WTC11 (cell line): Measurements from ENCODE around the gene GPHB5. TPM values are rescaled to one million over a fixed set of nuclear protein-coding genes. Genes with fewer than 3 reads are reported as not detected.

ENCODE experiments used
- ATAC-seq: fragments of 200-7000 bp; cut with Tn5 transposase; 2 replicates; pipeline ENCODE4 v1.10.0; 2021; ENCODE audit warnings: mild to moderate bottlenecking, moderate library complexity
- CTCF ChIA-PET: fragments of 300-600 bp; sonication (Branson Sonifier 250); formaldehyde crosslinking; loops from one replicate; lab custom pipeline; 2021; ENCODE audit warnings: antibody characterized with exemption; lab: Charles Lee
- POLR2A ChIA-PET: fragments of 350-600 bp; sonication (Branson Sonifier 250); formaldehyde crosslinking; loops from one replicate; lab custom pipeline; 2021; ENCODE audit warnings: antibody characterized with exemption; lab: Charles Lee
- DNase-seq: peaks from one replicate; pipeline ENCODE4 v3.0.0; 2021; ENCODE audit warnings: low spot score
- H3K27ac Mint-ChIP-seq: 2 replicates; pipeline ENCODE4 v1.8.0; 2021; ENCODE audit warnings: mixed read lengths
- H3K27me3 Mint-ChIP-seq: 2 replicates; pipeline ENCODE4 v1.8.0; 2021; ENCODE audit warnings: low read depth, mild to moderate bottlenecking, moderate library complexity, mixed read lengths
- H3K36me3 Mint-ChIP-seq: 2 replicates; pipeline ENCODE4 v1.8.0; 2021; ENCODE audit warnings: mixed read lengths
- H3K4me1 Mint-ChIP-seq: 2 replicates; pipeline ENCODE4 v1.8.0; 2022; ENCODE audit warnings: mixed read lengths
- H3K4me3 Mint-ChIP-seq: 2 replicates; pipeline ENCODE4 v1.8.0; 2021; ENCODE audit warnings: mild to moderate bottlenecking, moderate library complexity, mixed read lengths
- H3K9me3 Mint-ChIP-seq: 2 replicates; pipeline ENCODE4 v1.8.0; 2021; ENCODE audit warnings: mixed read lengths
- CBFB ChIP-seq: sonication (generic); formaldehyde crosslinking; IDR thresholded peaks from 2 replicates; pipeline ENCODE4 v1.8.1; 2022; ENCODE audit warnings: mild to moderate bottlenecking, low read depth, missing genetic modification reagents
- EMX1 ChIP-seq: fragments of 250-450 bp; sonication (Bioruptor Pico); IDR thresholded peaks from 2 replicates; pipeline ENCODE4 v1.8.0; 2021; ENCODE audit warnings: mild to moderate bottlenecking
- MYBL2 ChIP-seq: sonication (generic); formaldehyde crosslinking; IDR thresholded peaks from 2 replicates; pipeline ENCODE4 v1.8.1; 2023; ENCODE audit warnings: mild to moderate bottlenecking, moderate library complexity, missing genetic modification reagents
- ZBTB21 ChIP-seq: sonication (generic); formaldehyde crosslinking; IDR thresholded peaks from 2 replicates; pipeline ENCODE4 v1.8.1; 2023; ENCODE audit warnings: mild to moderate bottlenecking, missing genetic modification reagents, borderline replicate concordance
- ZNF121 ChIP-seq: sonication (generic); formaldehyde crosslinking; IDR thresholded peaks from 2 replicates; pipeline ENCODE4 v1.8.0; 2023; ENCODE audit warnings: missing genetic modification reagents
- ZNF263 ChIP-seq: sonication (generic); formaldehyde crosslinking; IDR thresholded peaks from 2 replicates; pipeline ENCODE4 v1.8.1; 2022; ENCODE audit warnings: low read depth, mild to moderate bottlenecking, moderate library complexity, missing genetic modification reagents
- ZNF671 ChIP-seq: fragments of 250-450 bp; sonication (Bioruptor Pico); IDR thresholded peaks from 2 replicates; pipeline ENCODE4 v1.8.0; 2021; ENCODE audit warnings: mild to moderate bottlenecking
- total RNA-seq: library from RNA; stranded (reverse); gene quantifications from 3 replicates; pipeline ENCODE4 v1.2.3, GENCODE V29; 2021
- TF ChIP-seq, protein P1 (sequence below): sonication (generic); formaldehyde crosslinking; IDR thresholded peaks from 2 replicates; pipeline ENCODE4 v1.8.0; 2022; ENCODE audit warnings: missing genetic modification reagents
- TF ChIP-seq, protein P2 (sequence below): sonication (generic); formaldehyde crosslinking; IDR thresholded peaks from 2 replicates; pipeline ENCODE4 v1.8.0; 2023; ENCODE audit warnings: mild to moderate bottlenecking, missing genetic modification reagents
- TF ChIP-seq, protein P3 (sequence below): sonication (generic); formaldehyde crosslinking; IDR thresholded peaks from 2 replicates; pipeline ENCODE4 v1.8.1; 2023; ENCODE audit warnings: mild to moderate bottlenecking, missing genetic modification reagents, moderate library complexity
- TF ChIP-seq, protein P4 (sequence below): sonication (generic); formaldehyde crosslinking; IDR thresholded peaks from 2 replicates; pipeline ENCODE4 v1.8.1; 2022; ENCODE audit warnings: missing genetic modification reagents, borderline replicate concordance
- TF ChIP-seq, protein P5 (sequence below): fragments of 200-600 bp; IDR thresholded peaks from 2 replicates; pipeline ENCODE4 v1.8.0; 2022; ENCODE audit warnings: antibody characterized with exemption
- TF ChIP-seq, protein P6 (sequence below): sonication (generic); formaldehyde crosslinking; IDR thresholded peaks from 2 replicates; pipeline ENCODE4 v1.8.1; 2023; ENCODE audit warnings: mild to moderate bottlenecking, missing genetic modification reagents
- TF ChIP-seq, protein P7 (sequence below): fragments of 250-450 bp; sonication (Bioruptor Pico); IDR thresholded peaks from 2 replicates; pipeline ENCODE4 v1.9.0; 2021; ENCODE audit warnings: mild to moderate bottlenecking, borderline replicate concordance

Gene GPHB5
- total RNA-seq, 1 experiment from 2014 or later = not detected

DNA sequence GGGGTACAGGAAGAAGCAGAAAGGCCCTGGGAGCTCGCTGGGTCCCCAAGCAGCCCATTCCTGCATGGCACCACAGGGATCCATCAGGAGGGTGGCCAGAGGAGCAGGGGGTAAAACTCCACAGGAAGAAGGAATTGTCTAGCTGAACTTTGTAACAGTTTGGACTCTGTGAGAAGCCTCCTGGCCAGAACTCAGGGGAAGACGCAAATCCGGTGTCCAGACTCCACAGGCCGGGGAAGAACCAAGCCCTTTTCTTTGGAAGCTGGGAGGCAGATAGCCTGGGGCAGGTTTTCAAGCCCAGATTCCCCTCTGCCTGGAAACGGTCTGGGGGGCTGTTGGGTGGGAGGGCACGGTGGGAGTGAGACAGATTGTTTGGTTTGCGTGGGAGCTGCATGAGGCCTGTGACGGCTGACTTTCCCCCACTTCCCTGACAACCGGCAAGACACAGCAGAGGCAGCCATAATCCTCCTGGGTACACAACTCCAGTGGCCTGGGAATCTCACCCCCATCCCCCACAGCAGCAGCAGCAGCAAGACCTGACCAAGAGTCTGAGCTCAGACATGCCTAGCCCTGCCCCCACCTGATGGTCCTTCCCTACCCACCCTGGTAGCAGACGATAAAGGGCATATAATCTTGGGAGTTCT lies 16.7 kb downstream of the GPHB5 start:
- ChIA-PET CTCF (no interaction called here), POLR2A (no interaction called here)
- Mint-ChIP-seq H3K27ac (no peak overlapping the region), H3K9me3 (peaks cover 8% of the 10 kb centered on the region), H3K27me3 (no peaks in the 10 kb centered on the region)
- TF ChIP-seq, protein P1, sequence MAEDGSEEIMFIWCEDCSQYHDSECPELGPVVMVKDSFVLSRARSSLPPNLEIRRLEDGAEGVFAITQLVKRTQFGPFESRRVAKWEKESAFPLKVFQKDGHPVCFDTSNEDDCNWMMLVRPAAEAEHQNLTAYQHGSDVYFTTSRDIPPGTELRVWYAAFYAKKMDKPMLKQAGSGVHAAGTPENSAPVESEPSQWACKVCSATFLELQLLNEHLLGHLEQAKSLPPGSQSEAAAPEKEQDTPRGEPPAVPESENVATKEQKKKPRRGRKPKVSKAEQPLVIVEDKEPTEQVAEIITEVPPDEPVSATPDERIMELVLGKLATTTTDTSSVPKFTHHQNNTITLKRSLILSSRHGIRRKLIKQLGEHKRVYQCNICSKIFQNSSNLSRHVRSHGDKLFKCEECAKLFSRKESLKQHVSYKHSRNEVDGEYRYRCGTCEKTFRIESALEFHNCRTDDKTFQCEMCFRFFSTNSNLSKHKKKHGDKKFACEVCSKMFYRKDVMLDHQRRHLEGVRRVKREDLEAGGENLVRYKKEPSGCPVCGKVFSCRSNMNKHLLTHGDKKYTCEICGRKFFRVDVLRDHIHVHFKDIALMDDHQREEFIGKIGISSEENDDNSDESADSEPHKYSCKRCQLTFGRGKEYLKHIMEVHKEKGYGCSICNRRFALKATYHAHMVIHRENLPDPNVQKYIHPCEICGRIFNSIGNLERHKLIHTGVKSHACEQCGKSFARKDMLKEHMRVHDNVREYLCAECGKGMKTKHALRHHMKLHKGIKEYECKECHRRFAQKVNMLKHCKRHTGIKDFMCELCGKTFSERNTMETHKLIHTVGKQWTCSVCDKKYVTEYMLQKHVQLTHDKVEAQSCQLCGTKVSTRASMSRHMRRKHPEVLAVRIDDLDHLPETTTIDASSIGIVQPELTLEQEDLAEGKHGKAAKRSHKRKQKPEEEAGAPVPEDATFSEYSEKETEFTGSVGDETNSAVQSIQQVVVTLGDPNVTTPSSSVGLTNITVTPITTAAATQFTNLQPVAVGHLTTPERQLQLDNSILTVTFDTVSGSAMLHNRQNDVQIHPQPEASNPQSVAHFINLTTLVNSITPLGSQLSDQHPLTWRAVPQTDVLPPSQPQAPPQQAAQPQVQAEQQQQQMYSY (CRISPR knock-in tag) = no peak
- TF ChIP-seq, protein P2, sequence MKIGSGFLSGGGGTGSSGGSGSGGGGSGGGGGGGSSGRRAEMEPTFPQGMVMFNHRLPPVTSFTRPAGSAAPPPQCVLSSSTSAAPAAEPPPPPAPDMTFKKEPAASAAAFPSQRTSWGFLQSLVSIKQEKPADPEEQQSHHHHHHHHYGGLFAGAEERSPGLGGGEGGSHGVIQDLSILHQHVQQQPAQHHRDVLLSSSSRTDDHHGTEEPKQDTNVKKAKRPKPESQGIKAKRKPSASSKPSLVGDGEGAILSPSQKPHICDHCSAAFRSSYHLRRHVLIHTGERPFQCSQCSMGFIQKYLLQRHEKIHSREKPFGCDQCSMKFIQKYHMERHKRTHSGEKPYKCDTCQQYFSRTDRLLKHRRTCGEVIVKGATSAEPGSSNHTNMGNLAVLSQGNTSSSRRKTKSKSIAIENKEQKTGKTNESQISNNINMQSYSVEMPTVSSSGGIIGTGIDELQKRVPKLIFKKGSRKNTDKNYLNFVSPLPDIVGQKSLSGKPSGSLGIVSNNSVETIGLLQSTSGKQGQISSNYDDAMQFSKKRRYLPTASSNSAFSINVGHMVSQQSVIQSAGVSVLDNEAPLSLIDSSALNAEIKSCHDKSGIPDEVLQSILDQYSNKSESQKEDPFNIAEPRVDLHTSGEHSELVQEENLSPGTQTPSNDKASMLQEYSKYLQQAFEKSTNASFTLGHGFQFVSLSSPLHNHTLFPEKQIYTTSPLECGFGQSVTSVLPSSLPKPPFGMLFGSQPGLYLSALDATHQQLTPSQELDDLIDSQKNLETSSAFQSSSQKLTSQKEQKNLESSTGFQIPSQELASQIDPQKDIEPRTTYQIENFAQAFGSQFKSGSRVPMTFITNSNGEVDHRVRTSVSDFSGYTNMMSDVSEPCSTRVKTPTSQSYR (CRISPR knock-in tag) = no peak
- TF ChIP-seq, protein P3, sequence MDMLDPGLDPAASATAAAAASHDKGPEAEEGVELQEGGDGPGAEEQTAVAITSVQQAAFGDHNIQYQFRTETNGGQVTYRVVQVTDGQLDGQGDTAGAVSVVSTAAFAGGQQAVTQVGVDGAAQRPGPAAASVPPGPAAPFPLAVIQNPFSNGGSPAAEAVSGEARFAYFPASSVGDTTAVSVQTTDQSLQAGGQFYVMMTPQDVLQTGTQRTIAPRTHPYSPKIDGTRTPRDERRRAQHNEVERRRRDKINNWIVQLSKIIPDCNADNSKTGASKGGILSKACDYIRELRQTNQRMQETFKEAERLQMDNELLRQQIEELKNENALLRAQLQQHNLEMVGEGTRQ (CRISPR knock-in tag) = no peak
- TF ChIP-seq, protein P4, sequence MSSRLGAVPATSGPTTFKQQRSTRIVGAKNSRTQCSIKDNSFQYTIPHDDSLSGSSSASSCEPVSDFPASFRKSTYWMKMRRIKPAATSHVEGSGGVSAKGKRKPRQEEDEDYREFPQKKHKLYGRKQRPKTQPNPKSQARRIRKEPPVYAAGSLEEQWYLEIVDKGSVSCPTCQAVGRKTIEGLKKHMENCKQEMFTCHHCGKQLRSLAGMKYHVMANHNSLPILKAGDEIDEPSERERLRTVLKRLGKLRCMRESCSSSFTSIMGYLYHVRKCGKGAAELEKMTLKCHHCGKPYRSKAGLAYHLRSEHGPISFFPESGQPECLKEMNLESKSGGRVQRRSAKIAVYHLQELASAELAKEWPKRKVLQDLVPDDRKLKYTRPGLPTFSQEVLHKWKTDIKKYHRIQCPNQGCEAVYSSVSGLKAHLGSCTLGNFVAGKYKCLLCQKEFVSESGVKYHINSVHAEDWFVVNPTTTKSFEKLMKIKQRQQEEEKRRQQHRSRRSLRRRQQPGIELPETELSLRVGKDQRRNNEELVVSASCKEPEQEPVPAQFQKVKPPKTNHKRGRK = no peak
- TF ChIP-seq, protein P5, sequence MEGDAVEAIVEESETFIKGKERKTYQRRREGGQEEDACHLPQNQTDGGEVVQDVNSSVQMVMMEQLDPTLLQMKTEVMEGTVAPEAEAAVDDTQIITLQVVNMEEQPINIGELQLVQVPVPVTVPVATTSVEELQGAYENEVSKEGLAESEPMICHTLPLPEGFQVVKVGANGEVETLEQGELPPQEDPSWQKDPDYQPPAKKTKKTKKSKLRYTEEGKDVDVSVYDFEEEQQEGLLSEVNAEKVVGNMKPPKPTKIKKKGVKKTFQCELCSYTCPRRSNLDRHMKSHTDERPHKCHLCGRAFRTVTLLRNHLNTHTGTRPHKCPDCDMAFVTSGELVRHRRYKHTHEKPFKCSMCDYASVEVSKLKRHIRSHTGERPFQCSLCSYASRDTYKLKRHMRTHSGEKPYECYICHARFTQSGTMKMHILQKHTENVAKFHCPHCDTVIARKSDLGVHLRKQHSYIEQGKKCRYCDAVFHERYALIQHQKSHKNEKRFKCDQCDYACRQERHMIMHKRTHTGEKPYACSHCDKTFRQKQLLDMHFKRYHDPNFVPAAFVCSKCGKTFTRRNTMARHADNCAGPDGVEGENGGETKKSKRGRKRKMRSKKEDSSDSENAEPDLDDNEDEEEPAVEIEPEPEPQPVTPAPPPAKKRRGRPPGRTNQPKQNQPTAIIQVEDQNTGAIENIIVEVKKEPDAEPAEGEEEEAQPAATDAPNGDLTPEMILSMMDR = no peak
- TF ChIP-seq, protein P6, sequence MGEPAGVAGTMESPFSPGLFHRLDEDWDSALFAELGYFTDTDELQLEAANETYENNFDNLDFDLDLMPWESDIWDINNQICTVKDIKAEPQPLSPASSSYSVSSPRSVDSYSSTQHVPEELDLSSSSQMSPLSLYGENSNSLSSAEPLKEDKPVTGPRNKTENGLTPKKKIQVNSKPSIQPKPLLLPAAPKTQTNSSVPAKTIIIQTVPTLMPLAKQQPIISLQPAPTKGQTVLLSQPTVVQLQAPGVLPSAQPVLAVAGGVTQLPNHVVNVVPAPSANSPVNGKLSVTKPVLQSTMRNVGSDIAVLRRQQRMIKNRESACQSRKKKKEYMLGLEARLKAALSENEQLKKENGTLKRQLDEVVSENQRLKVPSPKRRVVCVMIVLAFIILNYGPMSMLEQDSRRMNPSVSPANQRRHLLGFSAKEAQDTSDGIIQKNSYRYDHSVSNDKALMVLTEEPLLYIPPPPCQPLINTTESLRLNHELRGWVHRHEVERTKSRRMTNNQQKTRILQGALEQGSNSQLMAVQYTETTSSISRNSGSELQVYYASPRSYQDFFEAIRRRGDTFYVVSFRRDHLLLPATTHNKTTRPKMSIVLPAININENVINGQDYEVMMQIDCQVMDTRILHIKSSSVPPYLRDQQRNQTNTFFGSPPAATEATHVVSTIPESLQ = no peak
- TF ChIP-seq, protein P7, sequence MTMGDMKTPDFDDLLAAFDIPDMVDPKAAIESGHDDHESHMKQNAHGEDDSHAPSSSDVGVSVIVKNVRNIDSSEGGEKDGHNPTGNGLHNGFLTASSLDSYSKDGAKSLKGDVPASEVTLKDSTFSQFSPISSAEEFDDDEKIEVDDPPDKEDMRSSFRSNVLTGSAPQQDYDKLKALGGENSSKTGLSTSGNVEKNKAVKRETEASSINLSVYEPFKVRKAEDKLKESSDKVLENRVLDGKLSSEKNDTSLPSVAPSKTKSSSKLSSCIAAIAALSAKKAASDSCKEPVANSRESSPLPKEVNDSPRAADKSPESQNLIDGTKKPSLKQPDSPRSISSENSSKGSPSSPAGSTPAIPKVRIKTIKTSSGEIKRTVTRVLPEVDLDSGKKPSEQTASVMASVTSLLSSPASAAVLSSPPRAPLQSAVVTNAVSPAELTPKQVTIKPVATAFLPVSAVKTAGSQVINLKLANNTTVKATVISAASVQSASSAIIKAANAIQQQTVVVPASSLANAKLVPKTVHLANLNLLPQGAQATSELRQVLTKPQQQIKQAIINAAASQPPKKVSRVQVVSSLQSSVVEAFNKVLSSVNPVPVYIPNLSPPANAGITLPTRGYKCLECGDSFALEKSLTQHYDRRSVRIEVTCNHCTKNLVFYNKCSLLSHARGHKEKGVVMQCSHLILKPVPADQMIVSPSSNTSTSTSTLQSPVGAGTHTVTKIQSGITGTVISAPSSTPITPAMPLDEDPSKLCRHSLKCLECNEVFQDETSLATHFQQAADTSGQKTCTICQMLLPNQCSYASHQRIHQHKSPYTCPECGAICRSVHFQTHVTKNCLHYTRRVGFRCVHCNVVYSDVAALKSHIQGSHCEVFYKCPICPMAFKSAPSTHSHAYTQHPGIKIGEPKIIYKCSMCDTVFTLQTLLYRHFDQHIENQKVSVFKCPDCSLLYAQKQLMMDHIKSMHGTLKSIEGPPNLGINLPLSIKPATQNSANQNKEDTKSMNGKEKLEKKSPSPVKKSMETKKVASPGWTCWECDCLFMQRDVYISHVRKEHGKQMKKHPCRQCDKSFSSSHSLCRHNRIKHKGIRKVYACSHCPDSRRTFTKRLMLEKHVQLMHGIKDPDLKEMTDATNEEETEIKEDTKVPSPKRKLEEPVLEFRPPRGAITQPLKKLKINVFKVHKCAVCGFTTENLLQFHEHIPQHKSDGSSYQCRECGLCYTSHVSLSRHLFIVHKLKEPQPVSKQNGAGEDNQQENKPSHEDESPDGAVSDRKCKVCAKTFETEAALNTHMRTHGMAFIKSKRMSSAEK (CRISPR knock-in tag) = no peak
- no peak for TF ChIP-seq ZNF263 (CRISPR knock-in tag)
- TF ChIP-seq ZBTB21 (CRISPR knock-in tag) = no peak
- TF ChIP-seq ZNF671 = no peak
- no peak for TF ChIP-seq ZNF121 (CRISPR knock-in tag)
- no peak for TF ChIP-seq CBFB (CRISPR knock-in tag)
- TF ChIP-seq MYBL2 (CRISPR knock-in tag) = no peak
- TF ChIP-seq EMX1 (CRISPR knock-in tag) = no peak
- TF ChIP-seq, all 79 proteins: peak for 0
- DNase-seq (no peak), ATAC-seq (no peak)
- no peak overlapping the region for H3K4me3 Mint-ChIP-seq
- H3K4me1 Mint-ChIP-seq = peaks cover 17% of the 10 kb centered on the region
- H3K36me3 Mint-ChIP-seq = no peaks in the 10 kb centered on the region; the same call in 1 of the 2 replicates
